ENCODE data around the gene FHOD3. TPM values are rescaled to one million over a fixed set of nuclear protein-coding genes. Genes with fewer than 3 reads are reported as not detected.

FHOD3 gene
- total RNA-seq, 1 experiment from 2014 or later, result 18.1 TPM

- intact Hi-C loops (cut with micrococcal nuclease), result no loop called here
- Histone ChIP-seq H3K9ac (ENCODE audit: low read length) (no peak overlapping the region), H3K4me2 (ENCODE audit: low read length) (no peak overlapping the region), H3K4me3 (ENCODE audit: low read length) (no peak overlapping the region), H3K27ac (ENCODE audit: low read length) (no peak overlapping the region), H3K9me3 (ENCODE audit: low read length) (no peaks in the 10 kb centered on the region), H3K4me1 (ENCODE audit: insufficient read depth, low read length) (peaks cover 54% of the 10 kb centered on the region), H3K36me3 (ENCODE audit: low read depth, low read length) (no peaks in the 10 kb centered on the region), H3K27me3 (ENCODE audit: low read length) (no peaks in the 10 kb centered on the region), H3F3A (ENCODE audit: low read length, unreplicated experiment) (no peaks in the 10 kb centered on the region), H2AFZ (ENCODE audit: low read length) (no peak overlapping the region), H3K79me2 (ENCODE audit: low read length) (peaks cover 12% of the 10 kb centered on the region), H3K9me2 (replicated peaks; ENCODE audit: low read length) (no peaks in the 10 kb centered on the region), H4K20me1 (ENCODE audit: low read length) (no peaks in the 10 kb centered on the region)
- POLR2A ChIA-PET (ENCODE audit: unreplicated experiment), result no interaction called here
- CTCF ChIA-PET, result no interaction called here
- TF ChIP-seq, protein P1, sequence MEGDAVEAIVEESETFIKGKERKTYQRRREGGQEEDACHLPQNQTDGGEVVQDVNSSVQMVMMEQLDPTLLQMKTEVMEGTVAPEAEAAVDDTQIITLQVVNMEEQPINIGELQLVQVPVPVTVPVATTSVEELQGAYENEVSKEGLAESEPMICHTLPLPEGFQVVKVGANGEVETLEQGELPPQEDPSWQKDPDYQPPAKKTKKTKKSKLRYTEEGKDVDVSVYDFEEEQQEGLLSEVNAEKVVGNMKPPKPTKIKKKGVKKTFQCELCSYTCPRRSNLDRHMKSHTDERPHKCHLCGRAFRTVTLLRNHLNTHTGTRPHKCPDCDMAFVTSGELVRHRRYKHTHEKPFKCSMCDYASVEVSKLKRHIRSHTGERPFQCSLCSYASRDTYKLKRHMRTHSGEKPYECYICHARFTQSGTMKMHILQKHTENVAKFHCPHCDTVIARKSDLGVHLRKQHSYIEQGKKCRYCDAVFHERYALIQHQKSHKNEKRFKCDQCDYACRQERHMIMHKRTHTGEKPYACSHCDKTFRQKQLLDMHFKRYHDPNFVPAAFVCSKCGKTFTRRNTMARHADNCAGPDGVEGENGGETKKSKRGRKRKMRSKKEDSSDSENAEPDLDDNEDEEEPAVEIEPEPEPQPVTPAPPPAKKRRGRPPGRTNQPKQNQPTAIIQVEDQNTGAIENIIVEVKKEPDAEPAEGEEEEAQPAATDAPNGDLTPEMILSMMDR (conservative IDR thresholded peaks at IDR 0.05; ENCODE audit: low read depth, low read length), result no peak
- TF ChIP-seq EZH2phosphoT487 (IDR thresholded peaks at IDR 0.05; ENCODE audit: borderline replicate concordance, low read length) (no peak), EZH2 (IDR thresholded peaks at IDR 0.05; ENCODE audit: low read length, unreplicated experiment) (no peak)
- ATAC-seq (no peak), DNase-seq (no peak)
- BruUV-seq (replicated peaks), result no TSS peak
Observed at GRCh38 chr18:36455931-36456330, 158.4 kb downstream of the FHOD3 start.

- Histone ChIP-seq H4K20me1 (ENCODE audit: low read length) (no peaks in the 10 kb centered on the region), H3K79me2 (ENCODE audit: low read length) (peaks cover 12% of the 10 kb centered on the region), H3F3A (ENCODE audit: low read length, unreplicated experiment) (no peaks in the 10 kb centered on the region), H3K4me1 (ENCODE audit: insufficient read depth, low read length) (peaks cover 50% of the 10 kb centered on the region), H3K36me3 (ENCODE audit: low read depth, low read length) (no peaks in the 10 kb centered on the region), H3K9me2 (replicated peaks; ENCODE audit: low read length) (no peaks in the 10 kb centered on the region), H3K9me3 (ENCODE audit: low read length) (no peaks in the 10 kb centered on the region), H3K27ac (ENCODE audit: low read length) (no peak overlapping the region), H2AFZ (ENCODE audit: low read length) (no peak overlapping the region), H3K27me3 (ENCODE audit: low read length) (no peaks in the 10 kb centered on the region), H3K9ac (ENCODE audit: low read length) (no peak overlapping the region), H3K4me3 (ENCODE audit: low read length) (no peak overlapping the region), H3K4me2 (ENCODE audit: low read length) (no peak overlapping the region)
- no peak for ATAC-seq
- no TSS peak for BruUV-seq (replicated peaks)
- DNase-seq, result no peak
- CTCF ChIA-PET, result no interaction called here
- TF ChIP-seq, protein P1 (conservative IDR thresholded peaks at IDR 0.05; ENCODE audit: low read depth, low read length), result no peak
- no peak for TF ChIP-seq EZH2 (IDR thresholded peaks at IDR 0.05; ENCODE audit: low read length, unreplicated experiment)
- no peak for TF ChIP-seq EZH2phosphoT487 (IDR thresholded peaks at IDR 0.05; ENCODE audit: borderline replicate concordance, low read length)
- POLR2A ChIA-PET (ENCODE audit: unreplicated experiment), result no interaction called here
- intact Hi-C loops (cut with micrococcal nuclease), result no loop called here
Observed at GRCh38 chr18:36456622-36457021, 159.1 kb downstream of the FHOD3 start.

GRCh38 chr18:36457683-36458082 is 160.2 kb downstream of the FHOD3 start:
- no peaks in the 10 kb centered on the region for H3K9me2 ChIP-seq (replicated peaks; ENCODE audit: low read length)
- BruUV-seq (replicated peaks), result no TSS peak
- no peak for DNase-seq

More at GRCh38 chr18:36457683-36458082, 160.2 kb downstream of the FHOD3 start:
- H3K4me3 ChIP-seq (ENCODE audit: low read length), result no peak overlapping the region
- CTCF ChIA-PET, result no interaction called here
- peaks cover 12% of the 10 kb centered on the region for H3K79me2 ChIP-seq (ENCODE audit: low read length)
- H2AFZ ChIP-seq (ENCODE audit: low read length), result no peak overlapping the region
- H3K4me2 ChIP-seq (ENCODE audit: low read length), result no peak overlapping the region
- no peaks in the 10 kb centered on the region for H3K36me3 ChIP-seq (ENCODE audit: low read depth, low read length)
- H3F3A ChIP-seq (ENCODE audit: low read length, unreplicated experiment), result no peaks in the 10 kb centered on the region
- H3K27me3 ChIP-seq (ENCODE audit: low read length), result no peaks in the 10 kb centered on the region
- POLR2A ChIA-PET (ENCODE audit: unreplicated experiment), result no interaction called here
- H3K27ac ChIP-seq (ENCODE audit: low read length), result no peak overlapping the region
- H3K9ac ChIP-seq (ENCODE audit: low read length), result no peak overlapping the region
- ATAC-seq, result no peak
- intact Hi-C loops (cut with micrococcal nuclease), result no loop called here
- H3K9me3 ChIP-seq (ENCODE audit: low read length), result no peaks in the 10 kb centered on the region
- peaks cover 40% of the 10 kb centered on the region for H3K4me1 ChIP-seq (ENCODE audit: insufficient read depth, low read length)
- TF ChIP-seq, protein P1 (conservative IDR thresholded peaks at IDR 0.05; ENCODE audit: low read depth, low read length), result no peak
- TF ChIP-seq EZH2 (IDR thresholded peaks at IDR 0.05; ENCODE audit: low read length, unreplicated experiment) (no peak), EZH2phosphoT487 (IDR thresholded peaks at IDR 0.05; ENCODE audit: borderline replicate concordance, low read length) (no peak)
- H4K20me1 ChIP-seq (ENCODE audit: low read length), result no peaks in the 10 kb centered on the region
